SK-N-SH (cell line): ENCODE results near the gene HELT.

ENCODE experiments used
- CTCF ChIP-seq: fragments of 200-600 bp; sonication (generic); IDR thresholded peaks from 2 replicates; pipeline ENCODE4 v1.6.1; 2017; ENCODE audit warnings: antibody characterized with exemption, mild to moderate bottlenecking, moderate library complexity
- EZH2phosphoT487 ChIP-seq: fragments of 200-600 bp; sonication (generic); IDR thresholded peaks from 2 replicates; pipeline ENCODE4 v1.6.1; 2017; ENCODE audit warnings: low read depth, mixed run types, mild to moderate bottlenecking, antibody characterized with exemption, moderate library complexity, borderline replicate concordance
- MAX ChIP-seq: IDR thresholded peaks from 2 replicates; pipeline ENCODE4 v1.4.0; 2012; ENCODE audit warnings: low read depth
- RAD21 ChIP-seq: IDR thresholded peaks from 2 replicates; pipeline ENCODE4 v1.6.1; 2012; ENCODE audit warnings: mild to moderate bottlenecking, low read length

GRCh38 chr4:185036842-185037241, 18.6 kb downstream of the HELT start:
- TF ChIP-seq RAD21 (peak; percentile 12; the same call in 1 of the 2 replicates), CTCF (no peak), EZH2phosphoT487 (no peak), MAX (no peak)
